H9 (cell line): ENCODE measurements around the gene BACE2. TPM values are rescaled to one million over a fixed set of nuclear protein-coding genes. Genes with fewer than 3 reads are reported as not detected.

Experiments used
- DNase-seq: peaks from one replicate; pipeline ENCODE4 v3.0.0-alpha.2; 2017
- H2AFZ ChIP-seq: one replicate; pipeline ENCODE4 v1.6.1; 2013; ENCODE audit warnings: mild to moderate bottlenecking, low read length, control low read depth, moderate library complexity
- H2AK5ac ChIP-seq: 2 replicates; pipeline ENCODE4 v1.6.1; 2013; ENCODE audit warnings: low read length, control low read depth, mixed read lengths; ENCODE audit not compliant: insufficient read length
- H2BK120ac ChIP-seq: one replicate; pipeline ENCODE4 v1.6.1; 2013; ENCODE audit warnings: low read depth, mild to moderate bottlenecking, low read length, control low read depth, inconsistent platforms; ENCODE audit not compliant: poor library complexity, severe bottlenecking
- H2BK12ac ChIP-seq: 2 replicates; pipeline ENCODE4 v1.6.1; 2013; ENCODE audit warnings: low read length, control low read depth, mixed read lengths, low read depth; ENCODE audit not compliant: insufficient read length
- H2BK15ac ChIP-seq: 2 replicates; pipeline ENCODE4 v1.6.1; 2013; ENCODE audit warnings: low read depth, low read length, control low read depth
- H2BK20ac ChIP-seq: one replicate; pipeline ENCODE4 v1.6.1; 2013; ENCODE audit warnings: low read depth, mild to moderate bottlenecking, low read length, control low read depth, inconsistent platforms; ENCODE audit not compliant: poor library complexity, severe bottlenecking
- H2BK5ac ChIP-seq: 2 replicates; pipeline ENCODE4 v1.6.1; 2013; ENCODE audit warnings: low read length, control low read depth, mixed read lengths; ENCODE audit not compliant: insufficient read length
- H3K14ac ChIP-seq: 2 replicates; pipeline ENCODE4 v1.6.1; 2013; ENCODE audit warnings: low read length, control low read depth; ENCODE audit not compliant: insufficient read depth
- H3K18ac ChIP-seq: 2 replicates; pipeline ENCODE4 v1.6.1; 2013; ENCODE audit warnings: low read depth, mild to moderate bottlenecking, mixed read lengths, low read length, control low read depth; ENCODE audit not compliant: insufficient read length
- H3K23ac ChIP-seq: 2 replicates; pipeline ENCODE4 v1.6.1; 2013; ENCODE audit warnings: low read length, control low read depth, mixed read lengths, low read depth; ENCODE audit not compliant: insufficient read length
- H3K23me2 ChIP-seq: 2 replicates; pipeline ENCODE4 v1.6.1; 2013; ENCODE audit warnings: low read depth, mild to moderate bottlenecking, mixed read lengths, low read length, control low read depth; ENCODE audit not compliant: insufficient read length, poor library complexity, severe bottlenecking
- H3K27ac ChIP-seq: 2 replicates; pipeline ENCODE4 v1.5.1; 2013; ENCODE audit warnings: low read length, control low read depth, mixed read lengths, low read depth; ENCODE audit not compliant: insufficient read length
- H3K27me3 ChIP-seq: 2 replicates; pipeline ENCODE4 v1.6.1; 2013; ENCODE audit warnings: low read length, control low read depth, inconsistent platforms; ENCODE audit not compliant: insufficient read depth
- H3K4ac ChIP-seq: 2 replicates; pipeline ENCODE4 v1.6.1; 2013; ENCODE audit warnings: low read depth, mild to moderate bottlenecking, control low read depth, inconsistent platforms, low read length, moderate library complexity
- H3K4me1 ChIP-seq: 2 replicates; pipeline ENCODE4 v1.6.1; 2013; ENCODE audit warnings: low read length, control low read depth, inconsistent platforms; ENCODE audit not compliant: insufficient read depth
- H3K4me2 ChIP-seq: 2 replicates; pipeline ENCODE4 v1.6.1; 2013; ENCODE audit warnings: low read length, control low read depth, mixed read lengths; ENCODE audit not compliant: insufficient read length, insufficient read depth
- H3K56ac ChIP-seq: 2 replicates; pipeline ENCODE4 v1.6.1; 2013; ENCODE audit warnings: low read depth, mild to moderate bottlenecking, mixed read lengths, low read length, control low read depth; ENCODE audit not compliant: insufficient read length
- H3K79me1 ChIP-seq: 2 replicates; pipeline ENCODE4 v1.6.1; 2013; ENCODE audit warnings: low read depth, mild to moderate bottlenecking, moderate library complexity, low read length, control low read depth, inconsistent platforms; ENCODE audit not compliant: insufficient read depth, poor library complexity, severe bottlenecking
- H3K79me2 ChIP-seq: 2 replicates; pipeline ENCODE4 v1.6.1; 2013; ENCODE audit warnings: low read length, control low read depth, inconsistent platforms; ENCODE audit not compliant: insufficient read depth
- H3K9ac ChIP-seq: 2 replicates; pipeline ENCODE4 v1.6.1; 2013; ENCODE audit warnings: low read length, control low read depth, mixed read lengths; ENCODE audit not compliant: insufficient read length; ENCODE audit errors: extremely low read depth
- H3K9me3 ChIP-seq: one replicate; pipeline ENCODE4 v1.6.1; 2013; ENCODE audit warnings: low read depth, low read length, inconsistent platforms; ENCODE audit not compliant: control insufficient read depth
- H3T11ph ChIP-seq: one replicate; pipeline ENCODE4 v1.6.1; 2013; ENCODE audit warnings: mild to moderate bottlenecking, low read length, control low read depth, inconsistent platforms
- H4K20me1 ChIP-seq: one replicate; pipeline ENCODE4 v1.6.1; 2013; ENCODE audit not compliant: control insufficient read depth, insufficient read length, insufficient read depth
- H4K5ac ChIP-seq: 2 replicates; pipeline ENCODE4 v1.6.1; 2013; ENCODE audit warnings: low read depth, mild to moderate bottlenecking, mixed read lengths, low read length, control low read depth; ENCODE audit not compliant: insufficient read length
- H4K8ac ChIP-seq: replicated peaks from 2 replicates; pipeline ENCODE4 v1.6.1; 2013; ENCODE audit warnings: low read length, control low read depth, mixed read lengths, low read depth; ENCODE audit not compliant: insufficient read length
- H4K91ac ChIP-seq: 2 replicates; pipeline ENCODE4 v1.6.1; 2013; ENCODE audit warnings: low read depth, mild to moderate bottlenecking, moderate library complexity, mixed read lengths, low read length, control low read depth; ENCODE audit not compliant: insufficient read length
- H3K27ac Mint-ChIP-seq, 3 experiments: 2 replicates in 2 of 3; 3 replicates in 1 of 3; pipeline ENCODE4 v1.8.0; 2020 to 2021; ENCODE audit warnings: mixed read lengths in 3 of 3, mild to moderate bottlenecking in 1 of 3, moderate library complexity in 1 of 3
- H3K27me3 Mint-ChIP-seq: 2 replicates; pipeline ENCODE4 v1.8.0; 2021; ENCODE audit warnings: low read depth, mild to moderate bottlenecking, moderate library complexity, mixed read lengths
- H3K36me3 Mint-ChIP-seq, 3 experiments: 2 replicates in 2 of 3; 3 replicates in 1 of 3; pipeline ENCODE4 v1.8.0; 2020 to 2021; ENCODE audit warnings: low read depth in 3 of 3, mixed read lengths in 3 of 3; ENCODE audit not compliant: insufficient read depth in 1 of 3
- H3K4me1 Mint-ChIP-seq, 2 experiments: 2 replicates each; pipeline ENCODE4 v1.8.0; 2020; ENCODE audit warnings: mixed read lengths in 2 of 2
- H3K4me3 Mint-ChIP-seq, 2 experiments: 2 replicates in 1 of 2; 3 replicates in 1 of 2; pipeline ENCODE4 v1.8.0; 2020 to 2021; ENCODE audit warnings: mild to moderate bottlenecking in 2 of 2, mixed read lengths in 2 of 2, moderate library complexity in 1 of 2
- H3K9me3 Mint-ChIP-seq, 2 experiments: 2 replicates in 1 of 2; 3 replicates in 1 of 2; pipeline ENCODE4 v1.8.0; 2020; ENCODE audit warnings: mild to moderate bottlenecking in 2 of 2, mixed read lengths in 2 of 2, moderate library complexity in 1 of 2
- WGBS: extraction: QIAGEN DNeasy Blood & Tissue Kit; methylation state at CpG from one replicate; pipeline ENCODE4 v1.1.7; 2013; ENCODE audit warnings: missing lambda C conversion rate, low lambda C conversion rate, mixed read lengths; ENCODE audit not compliant: insufficient read length; ENCODE audit errors: extremely low coverage; 5-methylcytosine and 5-hydroxymethylcytosine counted together
- total RNA-seq: library from RNA; stranded (reverse); gene quantifications from 2 replicates; pipeline ENCODE4 v1.2.1, GENCODE V29; 2021
- TF ChIP-seq, protein P1 (sequence below): fragments of 200-600 bp; sonication (generic); conservative IDR thresholded peaks from 3 replicates; pipeline ENCODE4 v1.8.0; 2021; ENCODE audit warnings: antibody characterized with exemption, mild to moderate bottlenecking

The BACE2 gene
- total RNA-seq, 1 experiment from 2014 or later = 8.0 TPM

DNA sequence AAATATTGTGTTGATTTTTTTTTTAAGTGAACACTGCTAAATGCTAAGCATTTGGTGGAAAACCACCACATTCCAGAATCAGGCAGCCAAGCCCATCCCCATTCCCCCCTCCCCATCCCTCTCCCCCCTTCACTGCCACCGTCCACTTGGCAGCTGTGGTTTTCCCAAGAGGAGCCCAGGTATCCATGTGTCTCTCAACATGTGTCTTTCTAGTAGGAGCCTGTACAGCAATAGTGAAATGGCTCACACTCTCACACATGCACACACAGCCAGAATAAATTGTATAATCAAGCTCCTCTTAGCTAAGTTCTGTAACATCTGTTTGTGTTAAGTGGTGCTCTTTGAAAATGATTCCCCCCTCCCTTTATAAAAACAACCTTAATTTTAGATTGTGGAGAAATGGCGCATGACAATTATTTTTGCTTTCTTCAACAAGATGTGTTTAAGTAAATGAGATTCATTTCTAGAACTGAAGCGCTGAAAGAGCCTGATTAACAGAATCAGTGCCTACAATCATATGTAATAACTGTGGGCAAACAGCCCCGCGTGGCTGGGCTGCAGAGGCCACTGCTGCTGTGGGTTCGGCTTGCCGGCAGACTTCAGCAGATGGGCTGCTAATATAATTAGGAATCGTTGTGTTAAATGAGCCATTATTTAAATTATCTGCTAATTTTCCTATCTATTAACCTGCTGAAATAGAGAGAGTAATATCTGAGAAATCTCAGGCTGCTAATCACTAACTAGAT lies 43.3 kb downstream of the BACE2 start:
- no peak overlapping the region for H3K4me2 ChIP-seq

More for the DNA sequence above, 43.3 kb downstream of the BACE2 start:
- Mint-ChIP-seq H3K4me1 (peaks cover 11 to 20% of the 10 kb centered on the region in 2 experiments), H3K27me3 (no peaks in the 10 kb centered on the region), H3K4me3 (no peak overlapping the region; a peak in 1 of 5 replicates), H3K27ac (no peak overlapping the region), H3K9me3 (no peaks in the 10 kb centered on the region), H3K36me3 (no peaks in the 10 kb centered on the region)
- Histone ChIP-seq H2BK12ac (no peak overlapping the region), H3K23me2 (no peaks in the 10 kb centered on the region), H3K9me3 (no peaks in the 10 kb centered on the region), H3K79me2 (no peaks in the 10 kb centered on the region), H2AFZ (no peak overlapping the region), H3K56ac (no peak overlapping the region), H4K5ac (no peak overlapping the region), H4K20me1 (no peaks in the 10 kb centered on the region), H2BK15ac (no peak overlapping the region), H2BK20ac (no peak overlapping the region), H3K27me3 (no peaks in the 10 kb centered on the region), H3K14ac (no peak overlapping the region), H4K8ac (no peak overlapping the region), H2BK120ac (no peak overlapping the region), H3K9ac (no peak overlapping the region), H3K18ac (no peak overlapping the region), H3T11ph (no peak overlapping the region), H3K23ac (no peak overlapping the region), H3K4me1 (no peaks in the 10 kb centered on the region), H3K27ac (no peak overlapping the region), H2BK5ac (no peak overlapping the region), H2AK5ac (no peak overlapping the region), H4K91ac (no peak overlapping the region), H3K79me1 (no peaks in the 10 kb centered on the region), H3K4ac (no peak overlapping the region)
- TF ChIP-seq, protein P1, sequence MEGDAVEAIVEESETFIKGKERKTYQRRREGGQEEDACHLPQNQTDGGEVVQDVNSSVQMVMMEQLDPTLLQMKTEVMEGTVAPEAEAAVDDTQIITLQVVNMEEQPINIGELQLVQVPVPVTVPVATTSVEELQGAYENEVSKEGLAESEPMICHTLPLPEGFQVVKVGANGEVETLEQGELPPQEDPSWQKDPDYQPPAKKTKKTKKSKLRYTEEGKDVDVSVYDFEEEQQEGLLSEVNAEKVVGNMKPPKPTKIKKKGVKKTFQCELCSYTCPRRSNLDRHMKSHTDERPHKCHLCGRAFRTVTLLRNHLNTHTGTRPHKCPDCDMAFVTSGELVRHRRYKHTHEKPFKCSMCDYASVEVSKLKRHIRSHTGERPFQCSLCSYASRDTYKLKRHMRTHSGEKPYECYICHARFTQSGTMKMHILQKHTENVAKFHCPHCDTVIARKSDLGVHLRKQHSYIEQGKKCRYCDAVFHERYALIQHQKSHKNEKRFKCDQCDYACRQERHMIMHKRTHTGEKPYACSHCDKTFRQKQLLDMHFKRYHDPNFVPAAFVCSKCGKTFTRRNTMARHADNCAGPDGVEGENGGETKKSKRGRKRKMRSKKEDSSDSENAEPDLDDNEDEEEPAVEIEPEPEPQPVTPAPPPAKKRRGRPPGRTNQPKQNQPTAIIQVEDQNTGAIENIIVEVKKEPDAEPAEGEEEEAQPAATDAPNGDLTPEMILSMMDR = no peak
- DNase-seq = no peak
- WGBS = no CpG with 5 or more reads among the region's 8 CpGs
